ENCODE results near the gene RGL3.
A peak's percentile ranks its signal among the peaks of the same experiment; 100 is the strongest.
"Not testable (repeated sequence)": the region's sequence is repeated elsewhere in the genome, so short reads cannot be mapped to it uniquely, and the experiment has no call there.

Gene RGL3

GRCh38 chr19:11422163-11423065 is 3.3 kb upstream of the RGL3 start:
- peak in 8 of 10 donors; percentile 17 to 92 (median 47) for DNase-seq
- intact Hi-C loops (cut with DNase I) = no loop called here

DNA sequence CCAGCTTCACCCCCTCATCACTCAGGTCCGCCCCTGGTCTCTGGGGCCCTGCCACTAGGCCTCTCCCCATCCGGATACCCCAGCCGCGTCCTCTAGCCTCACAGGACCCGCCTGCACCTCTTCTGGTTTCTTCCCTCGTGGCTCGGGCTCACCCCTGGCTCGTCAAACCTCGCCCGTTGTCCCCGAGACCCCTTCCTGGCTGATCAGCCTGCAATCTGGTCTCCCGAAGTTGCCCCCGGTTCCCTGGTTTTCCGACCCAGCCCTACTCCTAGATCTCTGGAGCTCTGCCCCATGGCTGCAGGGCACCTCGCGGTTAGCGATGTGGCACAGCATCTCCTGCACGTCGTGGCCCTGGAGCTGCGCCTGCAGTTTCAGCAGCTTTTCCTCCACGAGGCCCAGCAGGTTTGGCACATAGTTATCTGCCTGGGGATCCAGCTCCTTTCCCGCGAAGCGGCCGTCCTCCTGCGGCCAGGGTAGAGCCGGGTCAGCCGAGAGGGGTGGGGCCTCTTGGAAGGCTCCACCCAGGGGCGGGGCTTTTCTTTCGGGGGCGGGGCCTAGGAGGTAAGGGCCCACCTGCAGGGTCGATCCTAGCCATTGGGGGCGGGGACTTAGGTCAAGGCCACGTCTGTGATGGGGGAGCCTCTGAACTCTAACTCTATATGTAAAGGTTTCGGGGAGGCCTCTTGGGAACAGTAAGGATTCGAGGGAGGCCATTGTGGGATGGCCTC is 2.4 kb upstream of the RGL3 start:
- DNase-seq = no peak

DNA sequence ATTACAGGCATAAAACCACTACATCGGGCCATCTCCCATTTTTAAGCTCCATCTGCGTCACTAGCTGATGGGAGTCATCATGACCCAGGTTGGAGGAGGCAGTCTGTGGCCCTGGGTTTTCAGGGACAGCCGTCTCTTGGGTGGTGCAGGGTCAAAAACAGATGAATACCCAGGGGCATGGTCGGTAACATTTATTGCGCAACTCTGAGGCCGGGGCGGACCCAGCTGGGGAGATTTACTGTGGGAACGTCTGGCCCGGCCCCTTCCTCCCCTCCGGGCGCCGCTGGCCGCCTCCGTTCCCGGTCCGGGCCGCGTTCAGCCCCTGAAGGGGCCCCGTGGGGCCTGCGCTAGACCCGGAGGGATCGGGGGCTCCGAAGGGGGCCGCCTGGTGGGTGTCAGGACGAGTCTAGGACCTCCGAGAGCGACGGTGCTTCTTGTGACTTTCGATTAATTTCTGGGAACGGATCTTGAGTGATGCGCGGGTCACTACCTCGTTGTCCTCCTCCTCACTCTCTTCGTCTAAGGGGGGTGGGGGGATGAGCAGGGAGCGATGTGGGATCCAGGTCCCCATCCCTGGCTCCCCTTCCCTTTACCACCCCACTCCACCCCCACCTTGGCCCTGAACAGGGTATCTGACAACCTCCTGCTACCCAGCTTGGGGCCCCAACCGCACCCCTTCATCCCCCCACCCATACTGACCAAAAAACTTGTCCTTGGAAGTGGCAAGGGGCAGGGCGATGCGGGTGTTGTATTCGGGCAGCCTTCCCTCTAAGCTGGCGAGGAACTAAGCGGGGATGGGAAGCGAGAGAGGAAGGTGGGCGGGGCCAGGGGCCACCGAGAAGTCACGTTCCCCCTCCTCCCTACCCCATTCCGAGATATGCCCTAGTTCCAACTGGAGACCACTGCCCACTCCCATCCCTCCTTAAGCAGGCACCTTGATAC is 1.6 kb upstream of the RGL3 start:
- intact Hi-C loops (cut with DNase I) = no loop called here
- peak in 1 of 10 donors; percentile 84 for DNase-seq

More for the DNA sequence above, 2.4 kb upstream of the RGL3 start:
- intact Hi-C loops (cut with DNase I) = no loop called here

DNA sequence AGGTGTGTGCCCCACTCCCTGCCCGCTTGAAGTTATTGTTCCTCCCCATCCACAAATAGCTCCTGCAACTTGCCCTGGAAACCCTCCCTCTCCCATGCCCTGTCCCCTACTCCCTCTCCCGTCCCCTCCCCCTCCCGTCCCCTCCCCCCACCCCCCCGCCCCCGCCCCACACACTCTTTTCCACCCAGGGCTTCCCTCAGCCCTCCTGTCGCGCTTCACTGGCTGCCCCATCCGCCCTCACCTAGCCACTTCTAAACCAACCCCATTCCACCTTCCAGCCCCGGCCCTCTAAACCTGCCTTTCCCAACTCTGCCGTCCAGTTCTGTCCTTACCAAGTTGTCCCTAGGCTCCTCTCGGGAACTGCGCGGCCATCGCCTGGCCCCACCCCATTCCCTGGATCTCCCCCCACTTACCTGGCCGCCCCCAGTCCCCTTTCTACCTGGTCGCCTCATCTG is 993 bp downstream of the RGL3 start:
- no peak for DNase-seq
- intact Hi-C loops (cut with DNase I) = no loop called here

GRCh38 chr19:11416346-11417052 is 2.6 kb downstream of the RGL3 start:
- intact Hi-C loops (cut with DNase I) = no loop called here
- no peak for DNase-seq

- intact Hi-C loops (cut with DNase I) = no loop called here
Measured at GRCh38 chr19:11414544-11414943, 4.6 kb downstream of the RGL3 start.

GRCh38 chr19:11410682-11411081 is 8.4 kb downstream of the RGL3 start:
- no peak for DNase-seq
- intact Hi-C loops (cut with DNase I) = no loop called here

More at GRCh38 chr19:11414544-11414943, 4.6 kb downstream of the RGL3 start:
- no peak for DNase-seq

- no peak for DNase-seq
- intact Hi-C loops (cut with DNase I) = no loop called here
Measured at GRCh38 chr19:11408591-11408990, 10.5 kb downstream of the RGL3 start.

GRCh38 chr19:11406703-11407236 is 12.3 kb downstream of the RGL3 start:
- intact Hi-C loops (cut with DNase I) = not testable (repeated sequence)

GRCh38 chr19:11405846-11406643 is 13.1 kb downstream of the RGL3 start:
- no peak for DNase-seq
- intact Hi-C loops (cut with DNase I) = no loop called here

More at GRCh38 chr19:11406703-11407236, 12.3 kb downstream of the RGL3 start:
- not testable (repeated sequence) for DNase-seq

- intact Hi-C loops (cut with DNase I) = no loop called here
- no peak for DNase-seq
Measured at GRCh38 chr19:11404588-11405222, 14.4 kb downstream of the RGL3 start.

DNA sequence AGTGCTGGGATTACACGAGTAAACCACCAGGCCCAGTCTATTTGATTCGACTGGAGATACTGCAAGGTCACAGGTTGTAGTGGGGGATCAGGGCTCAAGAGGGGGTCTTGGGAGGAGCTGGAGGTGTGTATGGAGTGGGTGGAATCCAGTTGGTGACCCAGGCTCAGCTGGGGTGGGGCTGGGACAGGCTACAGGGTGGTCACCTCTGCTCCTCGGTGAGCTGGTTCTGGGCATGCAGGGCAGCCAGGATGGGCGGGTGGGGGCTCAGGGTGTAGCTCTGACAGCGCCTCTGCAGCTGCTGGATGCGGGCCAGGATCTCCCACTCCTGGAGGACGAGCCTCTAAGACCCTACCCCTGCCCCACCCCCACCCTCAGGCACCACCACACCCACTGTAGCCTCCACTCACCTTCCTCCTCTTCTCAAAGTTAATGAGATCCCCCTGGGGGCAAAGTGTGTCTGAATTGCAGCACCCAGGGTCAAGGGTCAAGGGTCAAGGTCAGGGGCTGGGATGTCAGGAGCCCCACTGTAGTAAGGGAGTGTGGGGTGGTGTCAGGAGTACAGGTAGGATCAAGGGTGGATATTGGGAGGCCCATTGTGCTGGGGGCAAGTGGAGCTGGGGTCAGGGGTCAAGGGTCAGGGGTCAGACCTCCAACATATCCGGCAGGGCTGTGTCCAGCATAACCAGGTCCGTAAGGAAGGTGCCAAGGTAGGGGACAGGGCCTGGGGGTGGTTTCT is 17.1 kb downstream of the RGL3 start:
- DNase-seq = no peak
- intact Hi-C loops (cut with DNase I) = no loop called here

GRCh38 chr19:11400798-11401197 is 18.3 kb downstream of the RGL3 start:
- intact Hi-C loops (cut with DNase I) = no loop called here
- DNase-seq = no peak

DNA sequence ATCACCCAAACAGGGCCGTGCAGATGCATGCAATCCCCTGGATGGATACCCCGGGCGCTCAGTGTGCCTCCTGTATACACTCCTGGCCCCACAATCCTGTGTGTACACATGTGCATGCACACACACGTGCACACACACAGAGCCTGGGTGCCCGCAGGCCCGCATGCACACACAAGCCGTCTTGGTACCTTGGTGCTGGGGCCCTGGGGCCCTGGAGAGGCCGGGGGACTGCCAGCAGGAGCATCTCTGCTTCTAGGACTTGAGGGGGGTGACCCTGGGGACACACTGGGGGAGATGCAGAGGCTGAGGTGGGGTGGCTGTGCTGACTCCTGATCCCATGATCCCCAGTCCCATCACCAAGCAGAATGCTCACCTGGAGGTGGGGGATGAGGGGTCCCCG is 19.4 kb downstream of the RGL3 start:
- intact Hi-C loops (cut with DNase I) = no loop called here

DNA sequence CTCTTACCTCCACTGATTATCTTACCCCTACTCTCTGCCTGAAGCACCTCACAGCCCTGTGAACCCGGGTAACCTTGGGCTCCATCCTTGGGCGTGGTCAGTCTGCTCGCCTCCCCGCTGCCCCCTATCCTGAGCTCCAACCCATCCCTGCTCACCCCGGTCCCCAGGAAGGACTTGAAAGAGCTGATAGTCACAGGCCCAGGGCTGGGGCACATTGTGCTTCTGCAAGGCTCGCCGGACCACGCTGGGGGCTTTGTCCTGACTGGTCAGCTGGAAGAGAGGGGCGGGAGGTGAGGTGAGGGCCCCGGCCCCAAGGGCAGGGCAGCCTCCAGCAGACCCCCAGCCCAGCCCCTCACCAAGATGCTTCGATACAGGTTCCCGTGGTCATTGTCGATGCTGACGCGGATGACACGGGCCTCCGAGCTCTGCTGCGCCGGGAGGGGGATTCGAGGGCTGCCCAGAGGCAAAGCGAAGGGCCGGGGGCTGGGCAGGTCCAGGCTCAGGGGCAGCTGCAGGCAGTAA is 22.0 kb downstream of the RGL3 start:
- intact Hi-C loops (cut with DNase I) = no loop called here
- DNase-seq = no peak

More for the DNA sequence above, 19.4 kb downstream of the RGL3 start:
- no peak for DNase-seq

DNA sequence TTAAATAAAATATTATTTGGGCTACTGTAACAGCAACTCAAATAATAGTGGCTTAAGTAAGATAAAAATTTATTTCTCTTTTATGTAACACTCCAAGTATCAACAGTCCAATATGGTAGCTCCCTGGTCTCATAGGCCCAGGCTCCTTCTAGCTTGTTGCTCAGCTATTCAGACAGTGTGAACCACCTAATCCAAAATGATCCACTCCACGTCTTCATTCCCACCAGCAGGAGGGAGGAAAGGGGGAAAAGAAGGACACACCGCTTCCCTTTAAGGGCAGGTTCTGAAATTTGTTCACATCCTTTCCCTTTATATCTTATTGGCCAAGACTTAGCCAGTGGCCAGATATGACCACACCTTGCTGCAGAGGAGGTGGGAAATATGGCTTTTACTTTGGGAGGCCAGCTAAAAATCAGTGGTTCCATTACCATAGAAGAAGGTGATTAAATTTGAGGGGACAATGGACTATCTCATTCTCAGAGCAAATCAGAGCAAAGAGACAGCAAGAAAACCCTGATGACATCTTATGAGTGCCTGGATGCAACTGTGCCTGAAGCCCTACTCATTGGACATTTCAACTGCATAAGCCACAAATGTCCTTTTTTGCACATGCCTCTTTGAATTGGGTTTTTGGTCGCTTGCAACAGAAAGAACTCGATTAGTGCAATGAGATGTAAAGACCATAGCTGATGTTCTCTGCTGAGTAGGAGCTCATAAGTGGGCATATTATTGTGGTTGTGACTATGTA is 28.0 kb downstream of the RGL3 start:
- no peak for DNase-seq
- intact Hi-C loops (cut with DNase I) = no loop called here

GRCh38 chr19:11390359-11390758 is 28.8 kb downstream of the RGL3 start:
- intact Hi-C loops (cut with DNase I) = no loop called here
- no peak for DNase-seq

All from posterior cingulate gyrus (tissue), 11 donors.